Measurements from ENCODE around the gene DBI. TPM values are rescaled to one million over a fixed set of nuclear protein-coding genes. Genes with fewer than 3 reads are reported as not detected.

Gene DBI
- total RNA-seq, 3 donors from 2014 or later = 109 to 235 (median 221) TPM

DNA sequence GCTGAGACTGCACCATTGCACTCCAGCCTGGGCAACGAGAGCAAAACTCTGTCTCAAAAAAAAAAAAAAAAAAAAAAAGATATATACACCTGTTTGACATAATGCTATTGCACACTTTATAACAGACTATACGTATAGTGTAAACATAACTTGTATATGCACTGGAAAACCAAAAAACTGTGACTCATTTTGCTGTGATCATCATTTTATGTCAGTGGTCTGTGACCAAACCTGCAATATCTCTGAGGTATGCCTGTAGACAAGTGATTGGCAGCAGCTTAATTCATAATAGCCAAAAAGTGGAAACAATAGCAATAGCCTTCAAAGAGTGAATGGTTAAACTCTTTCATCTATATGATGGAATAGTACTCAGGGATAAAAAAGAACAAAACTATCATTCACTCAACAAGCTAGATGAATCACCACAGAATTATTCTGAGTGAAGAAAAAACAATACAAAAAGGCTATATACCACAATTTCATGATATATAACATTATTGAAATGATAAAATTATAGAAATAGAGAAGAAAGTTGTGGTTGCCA lies 6.3 kb upstream of the DBI start:
- TF ChIP-seq, protein P1, sequence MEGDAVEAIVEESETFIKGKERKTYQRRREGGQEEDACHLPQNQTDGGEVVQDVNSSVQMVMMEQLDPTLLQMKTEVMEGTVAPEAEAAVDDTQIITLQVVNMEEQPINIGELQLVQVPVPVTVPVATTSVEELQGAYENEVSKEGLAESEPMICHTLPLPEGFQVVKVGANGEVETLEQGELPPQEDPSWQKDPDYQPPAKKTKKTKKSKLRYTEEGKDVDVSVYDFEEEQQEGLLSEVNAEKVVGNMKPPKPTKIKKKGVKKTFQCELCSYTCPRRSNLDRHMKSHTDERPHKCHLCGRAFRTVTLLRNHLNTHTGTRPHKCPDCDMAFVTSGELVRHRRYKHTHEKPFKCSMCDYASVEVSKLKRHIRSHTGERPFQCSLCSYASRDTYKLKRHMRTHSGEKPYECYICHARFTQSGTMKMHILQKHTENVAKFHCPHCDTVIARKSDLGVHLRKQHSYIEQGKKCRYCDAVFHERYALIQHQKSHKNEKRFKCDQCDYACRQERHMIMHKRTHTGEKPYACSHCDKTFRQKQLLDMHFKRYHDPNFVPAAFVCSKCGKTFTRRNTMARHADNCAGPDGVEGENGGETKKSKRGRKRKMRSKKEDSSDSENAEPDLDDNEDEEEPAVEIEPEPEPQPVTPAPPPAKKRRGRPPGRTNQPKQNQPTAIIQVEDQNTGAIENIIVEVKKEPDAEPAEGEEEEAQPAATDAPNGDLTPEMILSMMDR (IDR thresholded peaks at IDR 0.05) = no peak
- Histone ChIP-seq H3K9me3 (no peaks in the 10 kb centered on the region), H3K4me3 (no peak overlapping the region), H3K4me1 (ENCODE audit: low read depth) (peaks cover 8% of the 10 kb centered on the region), H3K36me3 (ENCODE audit: low read depth) (no peaks in the 10 kb centered on the region)
- DNase-seq = no peak
- intact Hi-C loops (cut with DNase I, micrococcal nuclease) = no loop called here
- no peak for ATAC-seq

DNA sequence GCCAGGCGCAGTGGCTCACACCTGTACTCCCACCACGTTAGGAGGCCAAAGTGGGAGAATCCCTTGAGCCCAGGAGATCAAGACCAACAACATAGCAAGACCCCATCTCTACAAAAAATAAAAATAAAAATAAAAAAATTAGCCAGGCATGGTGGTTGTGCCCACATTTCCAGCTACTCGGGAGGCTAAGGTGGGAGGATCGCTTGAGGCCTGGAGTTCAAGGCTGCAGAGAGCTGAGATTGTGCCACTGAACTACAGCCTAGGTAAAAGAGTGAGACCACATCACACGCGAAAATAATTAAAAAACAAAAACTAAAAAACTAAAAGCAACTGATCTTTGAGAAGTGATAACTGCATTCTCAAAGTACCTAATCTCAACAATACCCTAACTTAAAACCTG lies 2.0 kb upstream of the DBI start:
- intact Hi-C loops (cut with DNase I, micrococcal nuclease) = no loop called here
- TF ChIP-seq, protein P1 (IDR thresholded peaks at IDR 0.05) = no peak
- H3K4me1 ChIP-seq (ENCODE audit: low read depth) = peaks cover 28% of the 10 kb centered on the region
- H3K9me3 ChIP-seq = no peaks in the 10 kb centered on the region
- ATAC-seq = no peak
- H3K4me3 ChIP-seq = no peak overlapping the region
- H3K36me3 ChIP-seq (ENCODE audit: low read depth) = no peaks in the 10 kb centered on the region
- DNase-seq = no peak

DNA sequence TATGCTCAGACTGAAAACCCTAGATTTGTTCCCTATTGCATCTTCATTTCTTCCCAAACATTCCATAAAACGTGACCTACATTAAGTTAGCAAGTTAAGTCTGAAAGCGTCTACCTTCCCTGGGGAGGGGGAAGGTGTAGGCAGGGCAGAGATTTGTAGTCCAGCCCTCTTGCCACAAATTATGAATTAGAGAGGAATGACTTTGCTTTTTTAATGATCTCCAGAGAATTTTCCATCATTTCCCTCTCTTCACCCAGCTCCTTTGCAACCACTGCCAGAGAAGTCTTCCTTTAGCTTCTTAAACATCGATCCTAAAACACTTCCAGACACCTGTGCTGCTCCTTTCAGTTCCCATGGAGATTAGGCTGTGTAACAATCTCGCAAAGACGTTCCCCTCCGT lies 1.3 kb upstream of the DBI start:
- Histone ChIP-seq H3K4me3 (no peak overlapping the region), H3K4me1 (ENCODE audit: low read depth) (peaks cover 28% of the 10 kb centered on the region), H3K9me3 (no peaks in the 10 kb centered on the region), H3K36me3 (ENCODE audit: low read depth) (no peaks in the 10 kb centered on the region)
- TF ChIP-seq, protein P1 (IDR thresholded peaks at IDR 0.05) = no peak
- DNase-seq = no peak
- intact Hi-C loops (cut with DNase I, micrococcal nuclease) = no loop called here
- ATAC-seq = no peak

DNA sequence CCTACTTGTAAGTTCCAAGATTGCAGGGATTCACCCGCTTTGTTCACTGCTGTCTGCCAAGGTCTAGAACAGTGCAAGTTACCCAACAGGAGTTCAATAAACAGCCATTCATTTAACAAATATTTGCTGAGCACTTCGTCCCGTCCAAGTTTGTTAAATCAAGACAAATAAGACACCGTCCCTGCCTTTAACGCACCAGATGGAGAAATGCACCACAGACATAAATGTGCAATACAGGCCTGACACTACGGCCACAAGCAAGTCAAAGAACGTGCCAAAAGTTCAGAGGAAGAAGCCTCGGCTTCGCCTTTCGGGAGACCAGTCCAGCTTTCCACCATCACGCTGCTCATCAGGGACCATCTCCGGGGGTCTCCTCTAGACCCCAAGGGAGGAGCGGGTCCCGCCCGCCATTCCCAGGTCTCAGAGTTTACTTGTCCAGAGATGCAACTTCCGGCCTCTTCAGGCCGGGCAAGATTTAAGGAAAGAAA lies 572 bp upstream of the DBI start:
- H3K9me3 ChIP-seq = no peaks in the 10 kb centered on the region
- peak; percentile 32 for ATAC-seq
- intact Hi-C loops (cut with DNase I, micrococcal nuclease) = no loop called here
- no peaks in the 10 kb centered on the region for H3K36me3 ChIP-seq (ENCODE audit: low read depth)
- TF ChIP-seq, protein P1 (IDR thresholded peaks at IDR 0.05) = no peak
- H3K4me3 ChIP-seq = peak overlapping the region; percentile 70
- DNase-seq = peak in 1 of 3 donors; percentile 62
- H3K4me1 ChIP-seq (ENCODE audit: low read depth) = peaks cover 28% of the 10 kb centered on the region

DNA sequence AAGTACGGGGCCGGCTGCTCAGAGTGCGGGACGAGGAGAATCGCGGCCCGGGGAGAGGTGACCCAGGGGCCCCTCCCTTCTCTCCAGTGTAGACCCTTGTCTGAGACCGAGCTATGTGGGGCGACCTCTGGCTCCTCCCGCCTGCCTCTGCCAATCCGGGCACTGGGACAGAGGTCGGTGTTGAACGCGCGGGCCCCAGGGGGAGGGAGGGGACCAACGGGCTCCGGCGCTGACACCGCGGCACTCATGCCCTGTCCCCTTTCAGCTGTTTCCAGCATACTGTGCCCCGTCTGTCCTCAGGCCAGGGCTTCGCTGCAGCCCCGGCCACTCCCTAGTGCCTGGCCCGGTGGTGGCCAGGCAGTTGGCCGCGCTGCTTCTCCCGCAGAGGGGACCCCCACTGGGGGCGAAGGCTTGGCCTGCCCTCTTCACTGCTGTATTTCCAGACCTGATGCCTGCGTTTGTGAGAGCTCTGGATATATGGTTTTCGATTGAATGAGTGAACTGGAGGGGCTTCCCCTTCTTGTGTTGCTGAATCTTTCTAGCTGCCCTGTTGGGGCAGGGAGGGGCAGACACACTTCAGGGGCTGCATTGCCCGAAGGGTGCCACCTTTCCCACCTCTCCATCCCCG lies 809 bp downstream of the DBI start:
- DNase-seq (peak; percentile 80 to 87 (median 85)), ATAC-seq (peak; percentile 68)
- H3K4me3 ChIP-seq = peak overlapping the region; percentile 70
- H3K36me3 ChIP-seq (ENCODE audit: low read depth) = no peaks in the 10 kb centered on the region
- H3K4me1 ChIP-seq (ENCODE audit: low read depth) = peaks cover 28% of the 10 kb centered on the region
- H3K9me3 ChIP-seq = no peaks in the 10 kb centered on the region
- TF ChIP-seq, protein P1 (IDR thresholded peaks at IDR 0.05) = no peak
- intact Hi-C loops (cut with DNase I, micrococcal nuclease) = no loop called here

Measured in mucosa of descending colon (tissue), 3 donors.